DLD1 (cell line): ENCODE measurements around the gene PSKH1.
"Not testable (repeated sequence)": the region's sequence is repeated elsewhere in the genome, so short reads cannot be mapped to it uniquely, and the experiment has no call there.

ENCODE experiments used
- in situ Hi-C: cut with HindIII; loops from 2 replicates; pipeline ENCODE4 v1.10.0; 2017; ENCODE audit warnings: low sequenced_read_pairs

Gene PSKH1

DNA sequence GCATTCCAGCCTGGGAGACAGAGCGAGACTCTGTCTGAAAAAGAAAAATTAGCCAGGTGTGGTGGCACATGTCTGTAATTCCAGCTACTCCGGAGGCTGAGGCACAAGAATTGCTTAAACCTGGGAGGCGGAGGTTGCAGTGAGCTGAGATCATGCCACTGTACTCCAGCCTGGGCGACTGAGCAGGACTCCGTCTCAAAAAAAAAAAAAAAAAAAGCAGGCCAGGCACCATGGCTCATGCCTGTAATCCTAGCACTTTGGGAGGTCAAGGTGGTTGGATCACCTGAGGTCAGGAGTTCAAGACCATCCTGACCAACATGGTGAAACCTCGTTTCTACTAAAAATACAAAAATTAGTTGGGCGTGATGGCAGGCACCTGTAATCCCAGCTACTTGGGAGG, 79.2 kb downstream of the PSKH1 start:
- in situ Hi-C loops = not testable (repeated sequence)

DNA sequence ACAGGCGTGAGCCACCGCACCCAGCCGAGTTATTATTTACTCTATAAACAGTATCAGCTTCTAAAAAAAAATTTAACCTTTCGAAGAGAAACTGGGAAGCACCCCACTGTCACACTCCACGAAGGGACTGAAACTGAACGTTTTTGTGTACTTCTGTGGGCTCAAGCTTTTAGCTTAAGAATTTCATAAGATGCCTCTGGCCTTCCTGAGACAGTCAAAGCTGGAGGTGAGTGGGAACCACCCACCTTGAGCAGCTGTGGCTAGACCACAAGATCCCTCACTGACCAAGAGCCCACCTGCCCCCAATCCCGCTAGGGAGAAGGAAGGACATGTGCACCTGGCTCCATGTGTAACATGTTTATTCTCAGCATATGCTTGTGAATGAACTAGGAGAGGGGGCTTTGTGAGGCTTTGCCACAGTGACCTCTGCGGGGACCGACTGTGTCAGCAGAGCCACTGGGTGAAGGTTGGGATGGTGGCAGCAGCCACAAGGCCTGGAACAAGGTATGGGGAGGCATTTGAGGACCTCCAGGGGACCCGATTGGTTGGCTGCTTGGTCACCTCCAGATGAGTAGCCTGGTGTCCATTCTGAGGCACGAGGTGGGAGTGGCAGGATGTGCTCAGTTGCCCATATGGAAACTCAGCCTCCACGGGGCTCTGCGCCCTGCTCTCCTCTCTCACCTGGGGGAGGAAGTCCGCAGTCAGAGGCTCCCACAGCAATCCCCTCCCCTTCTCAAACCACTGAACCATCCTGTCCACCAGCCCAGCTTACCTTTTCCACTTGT, 82.5 kb downstream of the PSKH1 start:
- in situ Hi-C loops = no loop called here

DNA sequence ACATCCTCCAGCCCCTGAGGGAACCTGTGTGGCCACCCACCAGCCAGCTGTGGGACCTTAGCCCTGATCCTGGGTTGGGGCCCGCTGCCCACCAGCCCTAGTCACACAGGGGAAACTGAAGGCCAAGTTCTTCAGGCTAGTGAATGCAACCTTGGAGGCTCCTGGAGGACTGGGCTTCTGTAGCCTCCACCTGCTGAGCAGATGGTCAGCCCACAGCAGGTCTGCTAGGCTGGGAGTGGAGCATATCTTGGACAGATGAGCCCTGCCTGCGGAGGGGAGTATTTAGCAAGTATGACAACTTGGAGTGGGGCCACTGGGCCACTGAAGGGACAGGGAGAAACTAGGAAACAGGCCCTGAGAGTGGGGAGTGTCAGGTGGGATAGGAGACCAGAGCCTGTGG, 83.2 kb downstream of the PSKH1 start:
- in situ Hi-C loops = no loop called here

DNA sequence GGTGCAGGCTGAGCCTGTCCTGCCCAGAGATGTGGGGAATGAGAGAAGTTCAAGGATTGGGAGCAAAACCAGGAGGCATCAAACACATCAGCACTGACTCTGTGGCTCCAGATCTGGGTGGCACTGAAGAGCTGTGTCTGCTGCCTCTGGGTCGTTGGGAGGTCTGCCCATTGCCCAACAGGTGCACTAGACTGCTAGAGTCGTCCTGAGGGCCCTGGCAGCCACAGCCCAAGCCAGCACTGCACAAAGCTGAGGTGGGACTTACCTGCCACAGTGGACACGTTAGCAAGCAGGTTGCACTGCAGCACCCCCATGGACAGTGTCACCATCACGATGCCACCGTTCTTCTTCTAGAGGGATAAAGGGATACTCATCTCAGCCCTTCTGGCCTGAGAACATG, 84.0 kb downstream of the PSKH1 start:
- in situ Hi-C loops = no loop called here

DNA sequence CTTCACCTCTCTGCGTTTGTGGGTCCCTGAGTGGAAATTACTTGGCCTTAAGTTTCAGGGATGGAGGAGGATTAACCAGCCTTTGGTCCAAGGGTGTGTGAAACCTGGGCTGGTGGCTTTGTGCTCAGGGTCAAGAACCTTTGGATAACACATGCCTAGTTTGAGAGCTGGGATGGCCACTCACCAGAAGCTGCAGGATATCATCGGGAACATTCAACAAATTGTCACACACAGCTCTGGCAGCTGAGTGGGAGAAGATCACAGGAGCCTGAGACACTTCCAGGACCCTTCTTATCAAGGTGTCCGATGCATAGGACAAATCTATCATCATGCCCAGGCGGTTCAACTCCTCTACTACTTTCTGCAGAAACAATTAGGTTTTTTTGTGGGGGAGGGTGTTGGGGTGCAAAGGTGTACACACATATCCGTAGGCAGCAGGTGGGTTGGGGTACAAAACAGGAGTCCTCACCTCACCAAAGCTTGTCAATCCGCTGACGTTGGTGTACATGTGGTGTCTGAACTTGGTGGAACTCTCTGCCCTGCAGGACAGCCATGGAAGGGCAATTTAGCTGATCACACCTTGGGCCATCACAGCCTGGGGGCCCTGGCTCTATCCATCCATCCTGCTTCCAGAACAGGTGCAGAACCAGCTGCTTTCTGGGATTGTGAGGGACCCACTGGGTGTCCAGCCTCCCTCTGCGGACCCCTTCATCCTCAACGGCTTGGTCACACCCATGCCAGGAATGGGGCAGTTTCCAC, 84.6 kb downstream of the PSKH1 start:
- in situ Hi-C loops = no loop called here
